HTERT RPE-1 (cell line): ENCODE measurements around the gene PNMA8C.

Experiments
- in situ Hi-C: fragments of 300-500 bp; cut with MboI; formaldehyde crosslinking; loops from 4 replicates; pipeline ENCODE4 v1.14.3; 2020; ENCODE audit warnings: low sequenced_read_pairs

Gene PNMA8C

GRCh38 chr19:46428239-46429135 lies at the start of gene PNMA8C:
TSS of gene PNMA8C (minus strand) at chr19:46428936. CDS start at chr19:46428359, 577 bp downstream.
- in situ Hi-C loops, result no loop called here

GRCh38 chr19:46475986-46476385 lies 47.2 kb upstream of the PNMA8C start:
- in situ Hi-C loops, result no loop called here

GRCh38 chr19:46474211-46474610 lies 45.5 kb upstream of the PNMA8C start:
- in situ Hi-C loops, result no loop called here

DNA sequence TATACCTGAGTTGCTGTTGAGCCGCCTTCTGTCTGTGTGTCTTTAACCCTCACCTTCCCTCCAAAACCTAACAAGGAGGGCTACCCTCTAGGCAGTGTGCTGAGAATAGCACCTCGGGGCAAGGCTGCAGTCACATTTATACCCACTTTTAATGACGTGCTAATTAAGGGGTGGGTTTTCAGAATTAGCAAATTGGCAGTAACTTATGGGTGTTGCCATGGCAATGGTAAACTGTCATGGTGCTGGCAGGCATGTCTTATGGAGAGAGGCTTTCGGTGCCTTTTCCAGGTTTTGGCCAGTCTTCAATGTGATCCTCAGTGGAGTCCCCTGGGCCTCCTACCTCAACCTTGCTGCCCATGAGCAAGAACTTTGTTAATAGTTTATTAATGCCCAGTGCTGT lies 43.9 kb upstream of the PNMA8C start:
- in situ Hi-C loops, result no loop called here

- in situ Hi-C loops, result no loop called here
Measured at GRCh38 chr19:46471811-46472543, 43.2 kb upstream of the PNMA8C start.

DNA sequence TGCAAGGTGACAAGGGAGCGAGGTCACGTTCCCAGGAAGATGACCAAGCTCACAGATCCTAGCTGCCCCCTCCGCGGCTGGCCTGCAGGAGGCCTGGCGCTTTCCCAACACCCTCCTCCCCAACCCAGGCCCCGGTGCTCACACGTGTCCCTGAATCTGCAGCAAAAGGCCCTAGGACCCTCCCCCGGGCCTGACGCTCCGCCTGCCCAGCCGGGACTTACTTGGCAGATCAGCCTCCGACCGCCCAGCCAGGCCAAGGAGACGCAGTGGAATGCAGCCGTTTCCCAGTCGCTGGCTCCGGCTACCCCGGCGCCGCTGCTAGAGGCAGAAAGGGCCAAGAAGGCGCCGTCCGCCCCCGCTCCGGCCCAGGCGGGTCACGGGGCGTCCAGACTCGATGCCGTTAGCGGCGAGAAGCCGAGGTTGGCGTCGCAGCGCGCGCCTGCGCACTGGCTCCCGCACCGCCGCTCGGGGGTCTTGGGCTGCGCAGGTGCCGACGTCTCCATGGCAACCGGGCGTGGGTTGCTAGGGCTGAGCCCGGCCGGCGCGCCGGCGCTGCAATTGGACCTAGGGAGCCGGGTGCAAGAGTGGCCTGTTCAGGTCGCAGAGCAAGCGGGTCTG lies 42.5 kb upstream of the PNMA8C start, which contains the start of gene PNMA8A:
Gene PNMA8A (minus strand): TSS at position 448 of the 618 bp plus-strand sequence. CDS start 528 bp downstream, outside the sequence.
- in situ Hi-C loops, result no loop called here

DNA sequence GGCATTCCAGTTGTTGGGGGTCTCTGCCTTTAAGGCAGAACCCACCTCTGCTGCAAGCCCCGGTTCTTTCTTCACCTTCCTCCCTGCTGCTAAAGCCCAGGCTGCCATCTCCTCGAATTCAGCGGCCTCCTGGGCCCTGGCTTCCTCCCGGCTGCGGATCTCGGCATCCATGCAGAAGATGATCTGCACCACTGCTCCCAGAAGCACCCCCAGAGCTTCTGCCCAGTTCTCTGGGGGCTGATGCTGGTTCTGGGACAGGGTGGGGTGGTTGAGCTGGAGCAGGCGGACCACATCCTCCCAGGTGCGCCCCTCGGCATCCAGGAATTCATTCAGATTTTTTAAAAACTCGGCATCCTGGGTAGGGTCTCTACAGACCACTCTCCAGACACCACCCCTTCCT lies 41.6 kb upstream of the PNMA8C start:
- in situ Hi-C loops, result no loop called here

GRCh38 chr19:46469541-46470185 lies 40.9 kb upstream of the PNMA8C start:
- in situ Hi-C loops, result no loop called here

DNA sequence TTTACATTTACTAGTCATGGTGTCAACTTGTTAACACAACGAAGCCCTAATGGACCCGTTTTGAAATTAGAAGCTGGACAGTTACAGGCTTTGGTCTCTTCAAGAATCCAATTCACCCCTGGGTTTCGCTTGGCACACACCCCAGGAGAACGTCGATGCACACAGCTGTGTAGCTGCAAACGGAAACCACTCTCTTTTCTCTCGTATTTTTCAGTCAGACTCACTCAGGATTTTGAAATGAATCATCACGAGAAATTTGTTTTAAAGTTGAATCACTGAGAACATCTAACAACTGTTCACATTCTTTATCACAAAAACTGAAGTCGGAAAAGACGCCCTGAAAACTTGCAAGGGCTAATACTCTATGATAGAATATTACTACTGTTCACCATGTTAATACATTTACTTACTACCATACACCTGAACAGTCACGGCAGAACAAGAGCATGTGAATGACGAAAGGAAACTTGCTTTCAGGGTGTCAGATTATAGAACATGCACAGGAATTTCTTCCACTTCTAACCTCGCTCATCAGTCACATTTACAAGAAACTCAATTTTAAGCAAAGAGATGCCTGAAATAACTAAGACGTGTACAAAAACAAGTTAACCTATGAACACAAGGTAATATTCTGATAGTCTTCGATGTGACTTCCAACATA lies 37.9 kb upstream of the PNMA8C start:
- in situ Hi-C loops, result no loop called here

DNA sequence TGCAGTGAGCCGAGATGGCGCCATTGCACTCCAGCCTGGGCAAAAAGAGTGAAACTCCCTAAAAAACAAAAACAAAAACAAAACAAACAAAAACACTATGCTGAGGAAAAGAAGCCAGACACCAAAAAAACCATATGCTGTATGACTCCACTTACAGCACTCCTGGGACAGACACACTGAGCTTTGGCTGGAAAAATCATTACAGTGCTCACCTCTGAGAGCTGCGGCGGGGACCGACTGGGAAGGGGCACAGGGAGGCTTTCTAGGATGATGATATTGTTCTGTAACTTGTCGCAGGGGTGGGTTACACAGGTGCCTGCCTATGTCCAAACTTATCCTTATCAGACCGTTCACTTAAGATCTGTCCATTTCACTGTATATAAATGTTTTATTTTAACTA lies 34.8 kb upstream of the PNMA8C start:
- in situ Hi-C loops, result no loop called here

DNA sequence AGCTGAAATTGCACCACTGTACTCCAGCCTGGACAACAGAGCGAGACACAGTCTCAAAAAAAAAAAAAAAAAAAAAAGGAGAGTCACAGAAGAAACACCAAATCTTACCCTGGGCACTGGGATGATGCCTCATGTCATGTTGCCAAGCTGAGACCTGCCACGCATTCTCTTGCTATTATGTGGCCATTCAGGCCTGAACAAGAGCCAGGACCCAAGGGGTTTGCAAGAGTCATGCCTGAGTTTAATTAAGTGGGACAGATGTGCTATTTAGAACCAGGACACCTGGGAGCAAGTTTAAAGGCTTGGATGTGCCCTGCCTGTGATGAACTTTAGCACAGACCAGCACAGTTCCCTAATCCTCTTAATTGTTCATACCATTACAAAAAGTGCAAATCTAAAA lies 32.8 kb upstream of the PNMA8C start:
- in situ Hi-C loops, result no loop called here

DNA sequence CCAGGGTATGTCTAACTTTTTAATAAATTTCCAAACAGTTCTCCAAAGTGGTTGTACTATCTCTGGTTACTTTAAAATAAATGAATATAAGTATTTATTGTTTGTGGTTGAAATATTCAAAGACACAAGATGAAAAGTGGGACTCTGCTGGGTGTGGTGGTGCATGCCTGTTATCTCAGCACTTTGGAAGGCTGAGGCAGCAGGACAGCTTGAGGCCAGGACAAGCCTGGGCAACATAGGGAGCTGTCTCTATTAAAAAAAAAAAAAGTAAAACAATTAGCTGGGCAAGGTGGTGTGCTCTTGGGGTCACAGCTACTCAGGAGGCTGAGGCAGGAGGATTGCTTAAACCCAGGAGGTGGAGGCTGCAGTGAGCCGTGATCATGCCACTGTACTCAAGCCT lies 32.2 kb upstream of the PNMA8C start:
- in situ Hi-C loops, result no loop called here

GRCh38 chr19:46460055-46460454 lies 31.3 kb upstream of the PNMA8C start:
- in situ Hi-C loops, result no loop called here

- in situ Hi-C loops, result no loop called here
Measured at GRCh38 chr19:46456930-46457329, 28.2 kb upstream of the PNMA8C start.

DNA sequence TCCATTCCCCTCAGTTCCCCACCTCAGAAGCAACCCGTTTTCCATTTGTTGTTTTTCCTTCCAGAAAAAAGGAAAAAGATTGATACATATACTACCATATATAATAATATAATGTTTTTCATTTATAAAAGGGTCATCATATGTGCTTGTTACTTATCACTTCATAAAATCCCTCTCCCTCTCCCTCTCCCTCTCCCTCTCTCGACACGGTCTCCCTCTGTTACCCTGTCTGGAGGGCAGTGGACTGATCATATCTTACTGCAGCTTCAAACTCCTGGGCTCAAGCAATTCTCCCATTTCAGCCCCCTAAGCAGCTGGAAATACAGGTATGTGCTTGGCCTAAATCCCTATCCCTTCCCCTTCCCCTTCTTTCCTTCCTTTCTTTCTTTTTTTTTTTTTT lies 25.5 kb upstream of the PNMA8C start:
- in situ Hi-C loops, result no loop called here

GRCh38 chr19:46453661-46454060 lies 24.9 kb upstream of the PNMA8C start:
- in situ Hi-C loops, result no loop called here

GRCh38 chr19:46452186-46452585 lies 23.4 kb upstream of the PNMA8C start:
- in situ Hi-C loops, result no loop called here

- in situ Hi-C loops, result no loop called here
Measured at GRCh38 chr19:46451352-46451751, 22.6 kb upstream of the PNMA8C start.

DNA sequence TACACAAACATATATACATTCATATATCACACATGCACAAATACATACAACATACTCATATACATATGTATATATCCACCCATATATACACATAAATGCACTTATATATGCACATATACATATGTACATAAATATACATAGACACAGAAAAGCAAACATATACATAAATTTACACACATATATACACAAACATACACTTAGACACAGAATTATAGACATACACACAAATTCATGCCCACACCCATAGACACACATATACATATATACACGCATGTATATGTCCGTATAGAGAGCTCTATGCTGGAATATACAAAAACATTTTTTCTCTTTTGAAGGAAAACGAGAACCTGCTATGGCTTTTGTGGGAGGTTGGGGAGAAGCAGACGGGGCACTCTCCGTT lies 22.0 kb upstream of the PNMA8C start:
- in situ Hi-C loops, result no loop called here

DNA sequence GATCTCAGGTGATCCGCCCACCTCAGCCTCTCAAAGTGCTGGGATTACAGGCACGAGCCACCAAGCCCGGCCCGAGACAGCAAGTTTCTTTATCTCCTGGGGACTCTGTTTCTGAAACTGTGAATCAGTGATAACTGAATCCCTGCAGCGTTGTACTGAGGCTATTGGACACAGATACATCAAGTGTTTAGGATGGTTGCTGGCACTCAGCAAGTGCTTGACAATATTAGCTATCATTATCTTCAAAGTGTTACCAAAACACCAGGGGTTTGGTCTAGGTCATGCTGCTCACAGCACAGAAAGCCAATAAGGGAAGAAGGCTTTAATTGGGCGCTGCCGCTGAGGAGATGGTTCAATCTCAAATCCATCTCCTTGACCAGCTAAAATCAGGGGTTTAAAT lies 20.5 kb upstream of the PNMA8C start:
- in situ Hi-C loops, result no loop called here

GRCh38 chr19:46448601-46449000 lies 19.9 kb upstream of the PNMA8C start:
- in situ Hi-C loops, result no loop called here
